ENCODE data around the gene GSTP1.

- TF ChIP-seq EGR1 (conservative IDR thresholded peaks at IDR 0.05) (no peak), ELF4 (CRISPR knock-in tag; IDR thresholded peaks at IDR 0.05) (no peak), PREB (CRISPR knock-in tag; IDR thresholded peaks at IDR 0.05) (no peak), MAFK (IDR thresholded peaks at IDR 0.05; ENCODE audit: low read length) (no peak), SIX5 (IDR thresholded peaks at IDR 0.05; ENCODE audit: borderline replicate concordance in 1 of 2, insufficient read depth in 1 of 2, low read depth in 1 of 2, low read length in 2 of 2) (no peak)
- TF ChIP-seq, protein P1, sequence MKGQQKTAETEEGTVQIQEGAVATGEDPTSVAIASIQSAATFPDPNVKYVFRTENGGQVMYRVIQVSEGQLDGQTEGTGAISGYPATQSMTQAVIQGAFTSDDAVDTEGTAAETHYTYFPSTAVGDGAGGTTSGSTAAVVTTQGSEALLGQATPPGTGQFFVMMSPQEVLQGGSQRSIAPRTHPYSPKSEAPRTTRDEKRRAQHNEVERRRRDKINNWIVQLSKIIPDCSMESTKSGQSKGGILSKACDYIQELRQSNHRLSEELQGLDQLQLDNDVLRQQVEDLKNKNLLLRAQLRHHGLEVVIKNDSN (CRISPR knock-in tag; IDR thresholded peaks at IDR 0.05) = peak; percentile 10; the same call in 1 of the 2 replicates
These were observed 47.3 kb downstream of the GSTP1 start for GRCh38 chr11:67630943-67631331.
